ENCODE results near the gene SRPK2. TPM values are rescaled to one million over a fixed set of nuclear protein-coding genes. Genes with fewer than 3 reads are reported as not detected.

Gene SRPK2
- polyA plus RNA-seq, 1 of the 3 experiments (the other 2 are of a cell fraction), result 15.4 TPM

DNA sequence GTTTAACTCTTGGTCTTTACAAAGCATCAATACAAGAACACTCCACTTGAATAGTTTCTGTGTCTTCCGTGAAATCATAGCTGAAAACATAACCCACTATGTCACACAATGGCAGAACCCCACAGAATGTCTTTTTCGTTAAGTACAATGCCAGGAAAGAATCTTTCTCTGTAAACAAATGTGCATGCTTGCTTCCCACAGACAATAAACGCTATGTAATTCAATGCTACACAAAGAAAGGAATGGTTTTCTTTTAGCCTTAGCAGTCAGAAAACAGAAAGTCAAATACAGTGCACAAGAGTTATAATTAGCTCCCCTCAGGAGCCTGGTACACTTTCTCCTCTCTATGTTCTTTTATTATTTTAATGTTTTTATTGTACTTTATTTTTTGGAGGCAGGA, 186.1 kb downstream of the SRPK2 start:
- DNase-seq, result no peak
- Histone ChIP-seq H4K20me1 (ENCODE audit: insufficient read depth) (peaks cover 43% of the 10 kb centered on the region), H3F3A (replicated peaks; ENCODE audit: insufficient read depth) (no peaks in the 10 kb centered on the region), H3K9ac (no peak overlapping the region), H3K79me2 (ENCODE audit: insufficient read depth) (peaks cover 57% of the 10 kb centered on the region), H2AFZ (ENCODE audit: low read depth) (no peak overlapping the region), H3K27ac (ENCODE audit: low read depth in 2 of 2, low read length in 1 of 2) (no peak overlapping the region), H3K36me3 (replicated peaks in 1 of 2; ENCODE audit: control insufficient read depth in 1 of 2, insufficient read depth in 2 of 2, low read length in 1 of 2) (peaks cover 18 to 26% of the 10 kb centered on the region in 2 experiments), H3K4me1 (ENCODE audit: control insufficient read depth in 1 of 2, insufficient read depth in 2 of 2, low read depth in 1 of 2, low read length in 1 of 2) (peaks cover 0 to 4% of the 10 kb centered on the region in 2 experiments; a peak in 1 of 4 replicates), H3K9me2 (no peaks in the 10 kb centered on the region), H3K27me3 (ENCODE audit: insufficient read depth) (no peaks in the 10 kb centered on the region), H3K9me3 (no peaks in the 10 kb centered on the region), H3K4me3 (ENCODE audit: low read depth in 2 of 2, low read length in 1 of 2) (no peak overlapping the region), H3K4me2 (no peak overlapping the region)
- ChIA-PET CTCF (interaction anchor here (1.7 kb wide), 1 partner anchor 18 kb away, joined by 4 read pairs; no protein-coding TSS in a partner anchor), POLR2A (no interaction called here)
- TF ChIP-seq SIN3A (IDR thresholded peaks at IDR 0.05; ENCODE audit: borderline replicate concordance, low read depth, low read length) (no peak), EZH2phosphoT487 (IDR thresholded peaks at IDR 0.05; ENCODE audit: borderline replicate concordance, low read depth) (no peak), GATA2 (CRISPR knock-in tag; IDR thresholded peaks at IDR 0.05) (no peak), YY1 (IDR thresholded peaks at IDR 0.05; ENCODE audit: low read depth) (no peak), FOXM1 (IDR thresholded peaks at IDR 0.05; ENCODE audit: low read depth) (no peak), EP300 (IDR thresholded peaks at IDR 0.05; ENCODE audit: borderline replicate concordance in 1 of 2, low read depth in 1 of 2, low read length in 1 of 2) (no peak), MXI1 (IDR thresholded peaks at IDR 0.05; ENCODE audit: low read depth, low read length) (no peak), NRF1 (IDR thresholded peaks at IDR 0.05; ENCODE audit: low read depth, low read length) (no peak), ELF1 (IDR thresholded peaks at IDR 0.05) (no peak), TCF12 (IDR thresholded peaks at IDR 0.05) (no peak), CHD2 (IDR thresholded peaks at IDR 0.05; ENCODE audit: low read length, partially characterized antibody) (no peak), TAF1 (IDR thresholded peaks at IDR 0.05; ENCODE audit: borderline replicate concordance, low read depth, low read length) (no peak), RCOR1 (IDR thresholded peaks at IDR 0.05; ENCODE audit: low read length) (no peak)
- TF ChIP-seq, protein P1, sequence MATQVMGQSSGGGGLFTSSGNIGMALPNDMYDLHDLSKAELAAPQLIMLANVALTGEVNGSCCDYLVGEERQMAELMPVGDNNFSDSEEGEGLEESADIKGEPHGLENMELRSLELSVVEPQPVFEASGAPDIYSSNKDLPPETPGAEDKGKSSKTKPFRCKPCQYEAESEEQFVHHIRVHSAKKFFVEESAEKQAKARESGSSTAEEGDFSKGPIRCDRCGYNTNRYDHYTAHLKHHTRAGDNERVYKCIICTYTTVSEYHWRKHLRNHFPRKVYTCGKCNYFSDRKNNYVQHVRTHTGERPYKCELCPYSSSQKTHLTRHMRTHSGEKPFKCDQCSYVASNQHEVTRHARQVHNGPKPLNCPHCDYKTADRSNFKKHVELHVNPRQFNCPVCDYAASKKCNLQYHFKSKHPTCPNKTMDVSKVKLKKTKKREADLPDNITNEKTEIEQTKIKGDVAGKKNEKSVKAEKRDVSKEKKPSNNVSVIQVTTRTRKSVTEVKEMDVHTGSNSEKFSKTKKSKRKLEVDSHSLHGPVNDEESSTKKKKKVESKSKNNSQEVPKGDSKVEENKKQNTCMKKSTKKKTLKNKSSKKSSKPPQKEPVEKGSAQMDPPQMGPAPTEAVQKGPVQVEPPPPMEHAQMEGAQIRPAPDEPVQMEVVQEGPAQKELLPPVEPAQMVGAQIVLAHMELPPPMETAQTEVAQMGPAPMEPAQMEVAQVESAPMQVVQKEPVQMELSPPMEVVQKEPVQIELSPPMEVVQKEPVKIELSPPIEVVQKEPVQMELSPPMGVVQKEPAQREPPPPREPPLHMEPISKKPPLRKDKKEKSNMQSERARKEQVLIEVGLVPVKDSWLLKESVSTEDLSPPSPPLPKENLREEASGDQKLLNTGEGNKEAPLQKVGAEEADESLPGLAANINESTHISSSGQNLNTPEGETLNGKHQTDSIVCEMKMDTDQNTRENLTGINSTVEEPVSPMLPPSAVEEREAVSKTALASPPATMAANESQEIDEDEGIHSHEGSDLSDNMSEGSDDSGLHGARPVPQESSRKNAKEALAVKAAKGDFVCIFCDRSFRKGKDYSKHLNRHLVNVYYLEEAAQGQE (IDR thresholded peaks at IDR 0.05; ENCODE audit: low read depth, low read length), result no peak
- TF ChIP-seq, protein P2, sequence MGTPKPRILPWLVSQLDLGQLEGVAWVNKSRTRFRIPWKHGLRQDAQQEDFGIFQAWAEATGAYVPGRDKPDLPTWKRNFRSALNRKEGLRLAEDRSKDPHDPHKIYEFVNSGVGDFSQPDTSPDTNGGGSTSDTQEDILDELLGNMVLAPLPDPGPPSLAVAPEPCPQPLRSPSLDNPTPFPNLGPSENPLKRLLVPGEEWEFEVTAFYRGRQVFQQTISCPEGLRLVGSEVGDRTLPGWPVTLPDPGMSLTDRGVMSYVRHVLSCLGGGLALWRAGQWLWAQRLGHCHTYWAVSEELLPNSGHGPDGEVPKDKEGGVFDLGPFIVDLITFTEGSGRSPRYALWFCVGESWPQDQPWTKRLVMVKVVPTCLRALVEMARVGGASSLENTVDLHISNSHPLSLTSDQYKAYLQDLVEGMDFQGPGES (IDR thresholded peaks at IDR 0.05; ENCODE audit: low read depth, low read length), result no peak
- TF ChIP-seq, protein P3, sequence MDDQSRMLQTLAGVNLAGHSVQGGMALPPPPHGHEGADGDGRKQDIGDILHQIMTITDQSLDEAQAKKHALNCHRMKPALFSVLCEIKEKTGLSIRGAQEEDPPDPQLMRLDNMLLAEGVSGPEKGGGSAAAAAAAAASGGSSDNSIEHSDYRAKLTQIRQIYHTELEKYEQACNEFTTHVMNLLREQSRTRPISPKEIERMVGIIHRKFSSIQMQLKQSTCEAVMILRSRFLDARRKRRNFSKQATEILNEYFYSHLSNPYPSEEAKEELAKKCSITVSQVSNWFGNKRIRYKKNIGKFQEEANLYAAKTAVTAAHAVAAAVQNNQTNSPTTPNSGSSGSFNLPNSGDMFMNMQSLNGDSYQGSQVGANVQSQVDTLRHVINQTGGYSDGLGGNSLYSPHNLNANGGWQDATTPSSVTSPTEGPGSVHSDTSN (IDR thresholded peaks at IDR 0.05), result no peak
- 94% methylated on average over 3 of the region's 3 CpGs for WGBS (ENCODE audit: low lambda C conversion rate)

Data from SK-N-SH (cell line).